Left kidney (tissue), 2 donors: Measurements from ENCODE around the gene SLC45A1. TPM values are rescaled to one million over a fixed set of nuclear protein-coding genes. Genes with fewer than 3 reads are reported as not detected.

Experiments
- DNase-seq: peaks from one replicate; pipeline ENCODE4 v3.0.0-alpha.2; 2013
- polyA plus RNA-seq: library from polyadenylated mRNA; unstranded; fragments of 120-200 nt; gene quantifications from one replicate; pipeline ENCODE4 v1.2.1, GENCODE V29; 2013; ENCODE audit not compliant: insufficient read length

Gene SLC45A1
- polyA plus RNA-seq, 1 donor = 2.8 TPM

DNA sequence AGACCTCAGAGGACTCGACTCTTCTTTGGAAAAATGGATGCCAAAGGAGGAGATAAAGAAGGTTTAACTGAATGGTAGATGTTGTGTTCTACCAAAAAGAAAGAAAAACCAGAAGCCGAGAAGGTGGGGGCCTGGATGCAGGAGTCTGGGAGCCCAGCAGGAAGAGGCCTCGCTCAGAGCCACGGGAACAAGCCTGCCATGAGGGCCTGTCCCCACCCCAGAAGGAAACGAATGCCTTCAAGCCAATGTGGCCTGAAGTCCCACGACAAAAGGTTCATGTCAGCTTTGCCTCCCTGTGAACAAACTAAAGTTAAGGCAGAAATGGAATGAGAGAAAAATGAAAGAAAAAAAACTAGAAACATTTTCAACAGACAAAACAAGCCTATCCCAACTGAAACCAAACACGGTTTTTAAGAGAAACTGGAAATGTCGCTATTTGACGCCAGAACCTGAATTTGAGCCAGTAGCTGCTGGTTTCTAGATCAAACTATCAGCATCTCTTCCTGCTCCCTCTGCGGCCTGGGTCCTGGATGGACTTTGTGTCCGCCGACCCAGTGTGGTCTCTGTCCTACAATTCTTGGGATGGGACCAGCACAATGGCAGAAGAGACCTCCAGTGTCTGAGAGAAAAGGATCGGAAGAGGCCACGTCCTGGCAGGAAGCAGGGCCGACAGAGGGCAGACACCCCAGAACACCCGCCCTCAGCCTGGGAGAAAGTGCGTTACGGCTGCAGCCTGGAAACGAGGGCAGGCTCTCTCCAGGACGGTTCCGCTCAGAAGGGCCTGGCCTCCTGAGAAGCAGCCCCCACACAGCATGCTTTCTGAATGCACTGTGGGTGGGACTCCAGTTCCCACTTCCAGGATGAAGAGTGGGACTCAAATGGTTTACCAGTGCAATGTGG lies 35.2 kb downstream of the SLC45A1 start:
- no peak for DNase-seq

- no peak for DNase-seq
These were observed 36.1 kb downstream of the SLC45A1 start for GRCh38 chr1:8354038-8354437.

GRCh38 chr1:8355439-8356255 lies 37.7 kb downstream of the SLC45A1 start:
- DNase-seq = no peak

DNA sequence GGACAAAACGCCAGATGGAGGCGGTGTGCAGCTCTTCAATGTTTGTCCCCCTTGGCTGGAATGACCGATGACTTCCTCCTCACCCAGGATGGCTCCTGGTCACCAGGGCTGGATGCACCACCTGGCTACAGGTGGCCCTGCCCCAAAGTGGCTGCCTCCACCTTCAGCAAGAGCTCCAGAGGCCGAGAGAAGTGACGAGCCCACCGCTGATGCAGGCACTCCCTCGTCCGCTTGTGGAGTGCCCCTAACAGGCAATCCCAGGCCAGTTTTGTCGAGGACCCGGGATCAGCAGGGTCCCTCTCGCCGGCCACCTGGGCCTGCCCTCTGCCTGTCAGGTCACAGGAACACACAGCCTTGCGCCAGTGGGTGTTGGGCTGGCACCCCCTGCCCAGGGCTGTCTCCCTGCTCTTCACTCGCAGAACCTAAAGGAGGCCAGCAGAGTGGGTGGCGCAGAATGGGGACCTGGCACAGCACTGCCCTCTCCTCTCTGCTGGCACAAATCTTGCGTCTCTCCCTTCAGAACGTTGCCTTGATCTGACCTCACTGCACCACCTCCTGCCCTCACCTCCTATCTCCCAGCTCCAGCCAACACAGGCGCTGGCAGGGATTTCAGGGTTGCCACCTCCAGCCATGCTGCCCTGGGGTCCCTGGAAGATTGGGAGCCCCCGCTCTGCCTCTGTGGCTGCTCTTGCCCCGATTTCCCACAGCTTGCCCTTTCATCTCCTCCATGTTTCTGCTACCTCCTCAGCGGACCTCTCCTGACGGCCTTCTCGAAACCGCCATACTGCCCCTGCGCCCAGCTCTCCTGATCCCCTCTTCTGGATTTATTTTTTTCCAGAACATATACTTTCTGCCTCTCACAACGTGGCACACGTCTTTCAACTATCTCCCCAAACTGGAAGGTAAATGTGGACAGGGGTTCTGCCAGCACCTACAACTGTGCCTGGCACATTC lies 38.6 kb downstream of the SLC45A1 start:
- no peak for DNase-seq

- DNase-seq = no peak
These were observed 39.6 kb downstream of the SLC45A1 start for GRCh38 chr1:8357329-8358101.

GRCh38 chr1:8358241-8358896 lies 40.5 kb downstream of the SLC45A1 start:
- DNase-seq = no peak

GRCh38 chr1:8358897-8359616 lies 41.1 kb downstream of the SLC45A1 start:
- DNase-seq = no peak

GRCh38 chr1:8359617-8360481 lies 41.9 kb downstream of the SLC45A1 start:
- DNase-seq = no peak

- DNase-seq = no peak
These were observed 42.7 kb downstream of the SLC45A1 start for GRCh38 chr1:8360493-8361197.

- DNase-seq = no peak
These were observed 43.4 kb downstream of the SLC45A1 start for GRCh38 chr1:8361198-8361849.

DNA sequence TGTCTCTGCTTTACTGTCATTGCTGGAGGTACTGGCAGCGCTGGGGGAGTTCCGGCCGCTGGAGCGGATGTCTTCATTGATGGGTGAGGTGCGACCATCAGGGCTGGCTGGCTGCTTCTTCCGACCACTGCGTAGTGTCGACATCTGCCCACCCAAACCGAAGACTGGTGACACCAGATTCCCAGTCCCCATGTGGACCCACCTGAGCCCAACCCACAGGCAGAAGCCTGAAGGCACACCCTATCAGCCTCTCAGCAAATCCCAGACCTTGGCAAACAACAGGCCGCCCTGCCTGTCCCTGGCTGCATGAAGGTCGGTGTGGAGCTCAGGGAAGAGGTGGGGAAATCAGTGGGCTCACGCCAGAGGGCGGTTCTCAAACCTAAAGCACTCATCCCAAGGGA lies 44.8 kb downstream of the SLC45A1 start:
- no peak for DNase-seq

DNA sequence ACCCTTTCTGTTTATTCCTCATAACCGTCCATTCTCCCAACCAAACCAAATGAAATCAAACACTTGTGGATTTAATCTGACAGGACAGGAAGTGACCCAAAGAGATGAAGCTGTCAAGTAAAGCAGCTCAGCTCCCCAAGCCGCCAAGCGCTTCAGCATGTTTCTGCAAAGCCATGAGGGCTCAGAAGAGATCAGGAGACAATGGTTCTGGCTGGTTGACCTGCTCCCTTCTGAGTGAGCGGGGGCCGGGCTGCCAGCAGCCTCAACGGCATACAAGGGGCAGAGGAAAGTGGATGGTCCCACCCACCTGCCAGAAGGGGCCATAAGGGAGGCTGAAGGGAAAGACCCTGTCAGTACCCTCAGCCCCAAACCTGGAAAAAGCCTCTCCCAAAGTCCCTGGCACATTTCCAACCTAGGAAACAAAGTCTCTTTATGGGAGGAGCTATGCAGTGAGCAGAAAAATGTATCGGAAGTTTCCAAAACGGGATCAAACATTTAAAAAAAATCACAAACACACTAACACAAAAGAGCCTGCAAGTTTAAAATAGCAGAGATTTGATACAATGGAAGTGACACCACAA lies 45.4 kb downstream of the SLC45A1 start:
- DNase-seq = no peak

DNA sequence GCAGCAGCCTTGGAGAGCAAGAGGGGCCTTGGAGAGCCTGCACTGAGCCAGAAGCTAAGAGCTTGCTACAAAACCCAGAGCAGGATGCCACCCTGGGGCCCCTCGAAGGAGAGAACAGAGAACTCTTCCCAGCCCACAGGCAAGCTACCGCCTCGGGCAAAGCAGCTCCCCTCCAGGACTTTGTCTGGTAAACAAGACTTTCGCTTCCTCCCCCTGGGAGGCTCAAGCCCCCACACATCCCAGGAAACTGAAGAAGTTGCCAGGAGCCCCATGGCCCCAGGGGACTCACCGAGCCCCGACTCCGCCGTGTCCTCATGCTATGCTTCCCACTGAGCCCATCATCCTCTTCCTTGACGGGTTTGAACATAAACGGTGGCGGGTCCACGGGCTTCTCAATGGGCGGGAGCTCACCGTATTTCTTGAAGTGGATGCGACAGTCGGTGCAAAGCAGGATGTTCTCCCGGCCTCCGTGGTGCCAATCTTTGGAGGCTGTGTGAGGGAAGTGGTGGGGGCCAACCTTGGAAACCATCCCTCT lies 45.9 kb downstream of the SLC45A1 start:
- no peak for DNase-seq

DNA sequence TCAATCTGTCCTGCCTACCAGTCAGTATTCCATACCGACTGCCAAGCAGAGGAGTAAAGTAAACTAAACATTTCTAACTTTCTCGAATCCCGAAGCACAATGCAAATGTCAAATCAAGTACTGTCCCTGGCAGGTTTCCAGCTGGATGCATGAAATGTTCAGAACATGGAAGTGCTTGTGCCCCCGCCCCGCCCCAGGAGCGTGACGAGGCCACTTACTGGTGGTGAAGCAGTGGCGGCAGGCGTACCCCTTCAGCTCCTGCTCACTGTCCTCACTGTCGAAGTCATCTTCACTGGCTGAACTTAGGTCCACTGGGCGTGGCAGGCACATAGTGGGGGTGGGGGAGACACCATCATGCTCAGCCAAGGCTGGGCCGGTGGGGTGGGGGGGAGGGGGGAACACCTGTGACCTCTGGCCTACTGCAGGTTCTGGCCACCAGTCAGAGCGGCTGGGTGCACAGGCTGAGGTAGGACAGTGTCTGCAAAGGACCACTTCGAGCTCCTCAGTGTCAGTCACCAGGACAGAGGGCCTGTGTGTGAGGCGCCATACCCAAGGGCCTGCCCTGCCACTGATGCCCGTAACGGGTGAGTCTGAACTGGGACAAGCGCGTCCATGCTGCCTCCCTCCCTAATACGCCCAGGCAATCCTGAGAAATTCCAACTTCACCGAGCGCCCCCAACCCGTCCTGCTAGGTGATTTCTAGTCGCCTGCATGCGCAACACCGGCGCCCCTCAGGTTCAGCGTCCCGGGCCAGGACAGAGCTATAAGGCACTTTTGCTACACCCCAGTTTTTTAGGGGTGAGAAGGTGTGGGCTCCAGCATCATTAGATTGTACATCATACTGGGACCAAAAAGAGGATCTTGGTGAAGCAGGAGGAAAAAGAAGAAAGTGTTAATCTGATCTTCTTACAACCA lies 46.9 kb downstream of the SLC45A1 start:
- no peak for DNase-seq

DNA sequence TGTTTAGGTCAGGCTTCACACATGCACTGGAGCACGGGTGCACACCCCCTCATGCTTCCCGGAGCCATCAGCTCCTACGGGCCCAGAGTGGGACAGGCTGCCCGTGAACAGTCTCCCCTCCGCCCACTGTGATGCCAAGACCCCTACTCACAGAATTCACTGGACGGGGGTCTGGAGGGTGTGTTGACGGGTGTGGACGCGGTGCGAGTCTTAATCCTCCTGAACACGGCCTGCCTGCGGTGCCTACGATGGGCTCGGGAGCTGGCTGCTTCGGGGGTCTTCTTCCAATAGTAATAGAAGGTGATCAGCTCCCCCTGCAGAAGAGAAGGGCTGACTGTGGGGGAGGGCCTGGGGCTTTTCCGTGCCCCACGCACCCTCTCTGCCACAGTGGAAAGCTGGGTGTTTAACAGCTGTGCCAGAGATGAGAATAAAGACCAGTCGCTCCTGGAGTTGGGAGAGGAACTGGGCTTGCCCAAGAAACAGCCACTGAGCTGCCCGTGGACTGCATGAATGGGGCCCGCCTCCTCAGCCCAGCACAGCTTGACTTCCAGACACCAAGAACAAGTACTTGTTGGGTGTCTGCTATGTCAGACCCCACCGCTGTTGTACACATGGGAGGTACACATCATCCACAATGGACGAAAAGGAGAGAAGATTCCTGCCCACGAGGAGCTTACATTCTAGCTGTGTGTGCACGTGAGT lies 47.9 kb downstream of the SLC45A1 start:
- DNase-seq = no peak
